Karpas-422 (cell line): ENCODE data around the gene TAF11L12. TPM values are rescaled to one million over a fixed set of nuclear protein-coding genes. Genes with fewer than 3 reads are reported as not detected.

Source experiments
- DNase-seq: peaks from one replicate; pipeline ENCODE4 v3.0.0-alpha.2; 2015
- H2AFZ ChIP-seq: fragments of 200-600 bp; sonication (generic); 2 replicates; pipeline ENCODE4 v1.6.1; 2014; ENCODE audit warnings: antibody characterized with exemption, low read length, mixed read lengths
- H3K27ac ChIP-seq: fragments of 200-600 bp; sonication (generic); 2 replicates; pipeline ENCODE4 v1.5.1; 2014; ENCODE audit warnings: mild to moderate bottlenecking, low read length, moderate library complexity
- H3K27me3 ChIP-seq: fragments of 200-600 bp; sonication (generic); 2 replicates; pipeline ENCODE4 v1.6.1; 2014; ENCODE audit warnings: low read length, mixed read lengths
- H3K36me3 ChIP-seq: fragments of 200-600 bp; sonication (generic); 2 replicates; pipeline ENCODE4 v1.6.1; 2014; ENCODE audit warnings: low read length, mixed read lengths; ENCODE audit not compliant: insufficient read depth
- H3K4me1 ChIP-seq: fragments of 200-600 bp; sonication (generic); 2 replicates; pipeline ENCODE4 v1.6.1; 2014; ENCODE audit warnings: mild to moderate bottlenecking, low read length, mixed read lengths
- H3K4me2 ChIP-seq: fragments of 200-600 bp; sonication (generic); 2 replicates; pipeline ENCODE4 v1.6.1; 2014; ENCODE audit warnings: low read length, low read depth, mild to moderate bottlenecking; ENCODE audit not compliant: poor library complexity, severe bottlenecking
- H3K4me3 ChIP-seq: fragments of 200-600 bp; sonication (generic); 2 replicates; pipeline ENCODE4 v1.5.1; 2014; ENCODE audit warnings: mild to moderate bottlenecking, antibody characterized with exemption, low read length, mixed read lengths
- H3K79me2 ChIP-seq: fragments of 200-600 bp; sonication (generic); 2 replicates; pipeline ENCODE4 v1.6.1; 2014; ENCODE audit warnings: mild to moderate bottlenecking, low read length, mixed read lengths
- H3K9ac ChIP-seq: fragments of 200-600 bp; sonication (generic); 2 replicates; pipeline ENCODE4 v1.6.0; 2014; ENCODE audit warnings: low read length
- H3K9me2 ChIP-seq: fragments of 200-600 bp; sonication (generic), shearing (Covaris generic); replicated peaks from 2 replicates; pipeline ENCODE4 v1.6.0; 2014; ENCODE audit warnings: mild to moderate bottlenecking, low read length, moderate library complexity; ENCODE audit not compliant: insufficient read depth
- H3K9me3 ChIP-seq: fragments of 300-700, 200-600 bp; sonication (generic); 2 replicates; pipeline ENCODE4 v1.6.1; 2014; ENCODE audit warnings: low read length, mixed read lengths
- H4K20me1 ChIP-seq: fragments of 200-600 bp; sonication (generic); 2 replicates; pipeline ENCODE4 v1.6.1; 2014; ENCODE audit warnings: mild to moderate bottlenecking, antibody characterized with exemption, low read length, low read depth; ENCODE audit not compliant: insufficient read depth
- small RNA-seq: library from RNA; depleted of rRNA; stranded (forward); fragments of <200 nt; gene quantifications from one replicate; pipeline ENCODE3, GENCODE V24; 2014
- total RNA-seq: library from RNA; depleted of rRNA; stranded (reverse); fragments of >200 nt; shearing (Covaris generic); gene quantifications from 2 replicates; pipeline ENCODE4 v1.2.3, GENCODE V29; 2014; ENCODE audit warnings: low replicate concordance; rRNA removed

TAF11L12 gene
- total RNA-seq, 1 experiment from 2014 or later, result not detected

DNA sequence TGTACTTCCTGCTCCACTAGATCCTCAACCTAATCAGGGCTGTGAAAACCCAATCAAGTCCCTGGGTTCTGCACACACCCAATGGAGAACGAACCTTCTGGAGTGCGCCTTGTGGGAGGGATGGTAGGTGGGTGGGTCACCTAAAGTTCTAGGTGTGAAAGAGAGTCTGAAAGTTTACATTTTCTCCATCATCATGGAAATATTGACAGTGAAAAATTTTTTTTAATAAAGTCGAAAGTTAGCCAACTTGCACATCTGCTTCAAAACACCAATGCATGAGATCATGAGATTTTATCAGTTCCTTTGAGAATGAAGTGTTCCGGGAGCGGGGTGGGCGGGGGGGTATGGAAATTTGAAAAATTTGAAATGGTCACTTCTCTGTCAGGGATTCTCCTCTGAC is 45.7 kb downstream of the TAF11L12 start:
- H3K36me3 ChIP-seq, result no peaks in the 10 kb centered on the region
- H2AFZ ChIP-seq, result no peak overlapping the region
- no peaks in the 10 kb centered on the region for H4K20me1 ChIP-seq
- peaks cover 5% of the 10 kb centered on the region; the same call in 1 of the 2 replicates for H3K9me3 ChIP-seq
- H3K4me2 ChIP-seq, result no peak overlapping the region
- H3K27ac ChIP-seq, result no peak overlapping the region
- no peaks in the 10 kb centered on the region for H3K27me3 ChIP-seq
- no peaks in the 10 kb centered on the region for H3K79me2 ChIP-seq
- no peak for DNase-seq
- H3K4me1 ChIP-seq, result no peaks in the 10 kb centered on the region
- no peak overlapping the region for H3K4me3 ChIP-seq
- no peak overlapping the region for H3K9ac ChIP-seq
- H3K9me2 ChIP-seq, result no peaks in the 10 kb centered on the region

Small RNAs within 50 kb of the gene (small RNA-seq; reads per million reads assigned to genes)
- gene AC233724.1 (not detected), gene AC233724.2 (not detected), gene AC233724.3 (not detected), gene AC233724.4 (not detected), gene AC233724.6 (not detected), gene AC233724.7 (not detected)

Other genes starting within 250 kb of the TAF11L12 start
- not detected in 2 replicates for gene TAF11L2, start 112.2 kb upstream of the TAF11L12 start, total RNA-seq
- not detected in 2 replicates for gene TAF11L3, start 92.0 kb upstream of the TAF11L12 start, total RNA-seq
- gene TAF11L4, start 88.6 kb upstream of the TAF11L12 start, total RNA-seq, result not detected in 2 replicates
- gene TAF11L5, start 85.2 kb upstream of the TAF11L12 start, total RNA-seq, result not detected in 2 replicates
- not detected in 2 replicates for gene TAF11L6, start 81.7 kb upstream of the TAF11L12 start, total RNA-seq
- gene TAF11L7, start 24.6 kb upstream of the TAF11L12 start, total RNA-seq, result not detected in 2 replicates
- not detected in 2 replicates for gene TAF11L8, start 19.4 kb upstream of the TAF11L12 start, total RNA-seq
- gene TAF11L9, start 16.0 kb upstream of the TAF11L12 start, total RNA-seq, result not detected in 2 replicates
- not detected in 2 replicates for gene TAF11L10, start 12.6 kb upstream of the TAF11L12 start, total RNA-seq
- gene TAF11L11, start 6.2 kb upstream of the TAF11L12 start, total RNA-seq, result not detected in 2 replicates
- gene TAF11L13, start 21.7 kb downstream of the TAF11L12 start, total RNA-seq, result not detected in 2 replicates
- gene TAF11L14, start 24.1 kb downstream of the TAF11L12 start, total RNA-seq, result not detected in 2 replicates